HepG2 (cell line): Measurements from ENCODE around the gene C6orf136. TPM values are rescaled to one million over a fixed set of nuclear protein-coding genes. Genes with fewer than 3 reads are reported as not detected.

ENCODE experiments used
- ARID4A ChIP-seq: sonication (generic); formaldehyde crosslinking; IDR thresholded peaks from 2 replicates; pipeline ENCODE4 v1.5.0; 2020; ENCODE audit warnings: mild to moderate bottlenecking, missing genetic modification reagents, borderline replicate concordance
- DNMT3B ChIP-seq: conservative IDR thresholded peaks from 2 replicates; pipeline ENCODE4 v1.6.1; 2016; ENCODE audit warnings: missing biosample characterization, control low read depth
- GPN1 ChIP-seq: sonication (generic); formaldehyde crosslinking; IDR thresholded peaks from 2 replicates; pipeline ENCODE4 v1.5.1; 2020; ENCODE audit warnings: missing genetic modification reagents, borderline replicate concordance
- HMG20A ChIP-seq: IDR thresholded peaks from 2 replicates; pipeline ENCODE4 v1.6.1; 2016; ENCODE audit warnings: borderline replicate concordance
- JARID2 ChIP-seq: sonication (generic); formaldehyde crosslinking; IDR thresholded peaks from 2 replicates; pipeline ENCODE4 v1.8.1; 2023; ENCODE audit warnings: missing genetic modification reagents, inconsistent platforms; ENCODE audit not compliant: insufficient replicate concordance
- JUNB ChIP-seq: sonication (generic); formaldehyde crosslinking; IDR thresholded peaks from 2 replicates; pipeline ENCODE4 v1.8.0; 2022; ENCODE audit warnings: missing genetic modification reagents, mild to moderate bottlenecking, borderline replicate concordance
- KMT2B ChIP-seq: IDR thresholded peaks from 2 replicates; pipeline ENCODE4 v1.6.1; 2016; ENCODE audit warnings: missing genetic modification reagents, missing compliant biosample characterization
- RBM22 ChIP-seq: fragments of 200-400 bp; formaldehyde crosslinking; optimal IDR thresholded peaks from 2 replicates; pipeline ENCODE3; 2017; ENCODE audit warnings: mild to moderate bottlenecking, low read length, moderate library complexity
- SMARCC2 ChIP-seq: fragments of 450-650 bp; IDR thresholded peaks from 2 replicates; pipeline ENCODE4 v1.6.1; 2017; ENCODE audit warnings: antibody characterized with exemption, mild to moderate bottlenecking
- TAF15 ChIP-seq: fragments of 200-400 bp; formaldehyde crosslinking; IDR thresholded peaks from one replicate; pipeline ENCODE4 v1.6.1; 2018; ENCODE audit warnings: mild to moderate bottlenecking, low read depth, low read length; ENCODE audit not compliant: poor library complexity, severe bottlenecking
- ZBTB33 ChIP-seq: sonication (generic); formaldehyde crosslinking; IDR thresholded peaks from 2 replicates; pipeline ENCODE4 v1.4.0; 2020; ENCODE audit warnings: missing genetic modification reagents
- ZNF446 ChIP-seq: sonication (generic); formaldehyde crosslinking; IDR thresholded peaks from 2 replicates; pipeline ENCODE4 v1.5.0; 2020; ENCODE audit warnings: mild to moderate bottlenecking, missing genetic modification reagents
- polyA plus RNA-seq, 8 experiments: library from polyadenylated mRNA; depleted of rRNA in 3 of 8; stranded (reverse) in 7 of 8; unstranded in 1 of 8; fragments of >200 nt; fragmentation: Illumina TruSeq in 4 of 8; extraction: Trizol in 4 of 8; gene quantifications; 2 replicates each; pipeline versions ENCODE4 v1.2.1 to v1.2.3, GENCODE V29; 2011 to 2016; ENCODE audit warnings: low read depth in 4 of 8, missing spikeins in 1 of 8, mixed read lengths in 1 of 8; ENCODE audit not compliant: insufficient read depth in 1 of 8
- total RNA-seq, 5 experiments: library from RNA; depleted of rRNA; stranded (reverse); fragments of >200 nt; fragmentation: Illumina TruSeq; extraction: Trizol; gene quantifications; 2 replicates each; pipeline ENCODE4 v1.2.3, GENCODE V29; 2016; ENCODE audit warnings: low read depth in 1 of 5
- TF ChIP-seq, protein P1 (sequence below): sonication (generic); formaldehyde crosslinking; IDR thresholded peaks from 2 replicates; pipeline ENCODE4 v1.9.0; 2022; ENCODE audit warnings: missing genetic modification reagents, mild to moderate bottlenecking, borderline replicate concordance
- TF ChIP-seq, protein P2 (sequence below): sonication (generic); formaldehyde crosslinking; IDR thresholded peaks from 2 replicates; pipeline ENCODE4 v1.5.1; 2020; ENCODE audit warnings: mild to moderate bottlenecking, moderate library complexity, missing genetic modification reagents
- TF ChIP-seq, protein P3 (sequence below): sonication (generic); formaldehyde crosslinking; IDR thresholded peaks from 2 replicates; pipeline ENCODE4 v1.8.0; 2022; ENCODE audit warnings: low read depth, missing genetic modification reagents

The C6orf136 gene
- total and polyA plus RNA-seq, 2 of the 13 experiments (the other 11 are each of a cell fraction or from before 2014, with no cell fraction given): 12.0 to 26.2 TPM

DNA sequence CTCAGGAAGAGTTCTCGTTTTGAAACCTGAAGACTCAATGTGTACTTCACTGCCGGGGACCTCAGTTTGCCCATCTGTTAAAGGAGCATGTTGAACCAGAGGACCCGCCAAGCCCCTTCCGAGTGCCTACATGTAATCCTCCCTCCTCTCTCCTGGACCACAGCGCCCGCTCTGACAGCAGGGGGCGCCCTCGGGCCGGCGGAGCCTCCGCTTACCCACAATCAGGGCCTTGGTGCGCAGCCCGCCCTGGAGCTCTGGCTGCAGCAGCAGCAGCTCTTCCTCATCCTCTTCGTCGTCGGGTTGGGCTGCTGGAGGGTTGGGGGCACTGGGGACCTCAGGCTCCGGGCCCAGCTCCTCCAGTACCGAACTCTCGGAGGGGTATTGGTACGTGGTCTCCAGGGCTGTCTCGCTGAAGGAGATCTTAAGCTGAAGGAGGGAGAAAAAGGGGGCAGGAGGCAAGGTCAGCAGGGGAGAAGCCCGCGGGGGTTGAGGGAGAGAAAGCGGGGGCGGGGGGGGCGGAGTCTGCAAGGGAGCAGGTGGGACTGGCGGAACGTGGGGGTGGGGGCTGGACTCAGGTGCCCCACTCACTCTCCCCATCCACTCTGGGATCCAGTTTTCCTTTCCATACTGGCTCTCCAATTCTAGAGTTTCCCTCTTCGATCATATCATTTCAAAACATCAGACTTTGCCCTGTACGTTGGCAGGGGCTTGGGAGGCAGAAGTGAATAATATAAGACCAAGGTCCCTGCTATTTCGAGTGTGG, 32.2 kb downstream of the C6orf136 start (continued):
- TF ChIP-seq JUNB (no peak), JARID2 (peak; percentile 62), GPN1 (CRISPR knock-in tag) (no peak), ZNF446 (CRISPR knock-in tag) (no peak), DNMT3B (CRISPR knock-in tag) (peak; percentile 44; the same call in 1 of the 2 replicates), ARID4A (peak; percentile 78; the same call in 1 of the 2 replicates), TAF15 (peak; percentile 93), ZBTB33 (CRISPR knock-in tag) (peak; percentile 96), HMG20A (CRISPR knock-in tag) (no peak), RBM22 (no peak), KMT2B (CRISPR knock-in tag) (peak; percentile 62; the same call in 1 of the 2 replicates), SMARCC2 (no peak)
- TF ChIP-seq, protein P1, sequence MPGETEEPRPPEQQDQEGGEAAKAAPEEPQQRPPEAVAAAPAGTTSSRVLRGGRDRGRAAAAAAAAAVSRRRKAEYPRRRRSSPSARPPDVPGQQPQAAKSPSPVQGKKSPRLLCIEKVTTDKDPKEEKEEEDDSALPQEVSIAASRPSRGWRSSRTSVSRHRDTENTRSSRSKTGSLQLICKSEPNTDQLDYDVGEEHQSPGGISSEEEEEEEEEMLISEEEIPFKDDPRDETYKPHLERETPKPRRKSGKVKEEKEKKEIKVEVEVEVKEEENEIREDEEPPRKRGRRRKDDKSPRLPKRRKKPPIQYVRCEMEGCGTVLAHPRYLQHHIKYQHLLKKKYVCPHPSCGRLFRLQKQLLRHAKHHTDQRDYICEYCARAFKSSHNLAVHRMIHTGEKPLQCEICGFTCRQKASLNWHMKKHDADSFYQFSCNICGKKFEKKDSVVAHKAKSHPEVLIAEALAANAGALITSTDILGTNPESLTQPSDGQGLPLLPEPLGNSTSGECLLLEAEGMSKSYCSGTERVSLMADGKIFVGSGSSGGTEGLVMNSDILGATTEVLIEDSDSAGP (CRISPR knock-in tag): peak; percentile 89
- TF ChIP-seq, protein P2, sequence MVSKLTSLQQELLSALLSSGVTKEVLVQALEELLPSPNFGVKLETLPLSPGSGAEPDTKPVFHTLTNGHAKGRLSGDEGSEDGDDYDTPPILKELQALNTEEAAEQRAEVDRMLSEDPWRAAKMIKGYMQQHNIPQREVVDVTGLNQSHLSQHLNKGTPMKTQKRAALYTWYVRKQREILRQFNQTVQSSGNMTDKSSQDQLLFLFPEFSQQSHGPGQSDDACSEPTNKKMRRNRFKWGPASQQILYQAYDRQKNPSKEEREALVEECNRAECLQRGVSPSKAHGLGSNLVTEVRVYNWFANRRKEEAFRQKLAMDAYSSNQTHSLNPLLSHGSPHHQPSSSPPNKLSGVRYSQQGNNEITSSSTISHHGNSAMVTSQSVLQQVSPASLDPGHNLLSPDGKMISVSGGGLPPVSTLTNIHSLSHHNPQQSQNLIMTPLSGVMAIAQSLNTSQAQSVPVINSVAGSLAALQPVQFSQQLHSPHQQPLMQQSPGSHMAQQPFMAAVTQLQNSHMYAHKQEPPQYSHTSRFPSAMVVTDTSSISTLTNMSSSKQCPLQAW: peak; percentile 89
- TF ChIP-seq, protein P3, sequence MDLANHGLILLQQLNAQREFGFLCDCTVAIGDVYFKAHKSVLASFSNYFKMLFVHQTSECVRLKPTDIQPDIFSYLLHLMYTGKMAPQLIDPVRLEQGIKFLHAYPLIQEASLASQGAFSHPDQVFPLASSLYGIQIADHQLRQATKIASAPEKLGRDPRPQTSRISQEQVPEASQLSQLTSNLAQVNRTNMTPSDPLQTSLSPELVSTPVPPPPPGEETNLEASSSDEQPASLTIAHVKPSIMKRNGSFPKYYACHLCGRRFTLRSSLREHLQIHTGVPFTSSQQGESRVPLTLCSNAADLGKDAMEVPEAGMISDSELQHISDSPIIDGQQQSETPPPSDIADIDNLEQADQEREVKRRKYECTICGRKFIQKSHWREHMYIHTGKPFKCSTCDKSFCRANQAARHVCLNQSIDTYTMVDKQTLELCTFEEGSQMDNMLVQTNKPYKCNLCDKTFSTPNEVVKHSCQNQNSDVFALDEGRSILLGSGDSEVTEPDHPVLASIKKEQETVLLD: no peak
